GM21737 (cell line): ENCODE measurements around the gene ADGRD1.

Experiments
- ATAC-seq: cut with Tn5 transposase; IDR thresholded peaks from one replicate; pipeline ENCODE4 v1.9.1; 2021; ENCODE audit warnings: mild to moderate bottlenecking, moderate library complexity; ENCODE audit not compliant: unreplicated experiment

ADGRD1 gene

DNA sequence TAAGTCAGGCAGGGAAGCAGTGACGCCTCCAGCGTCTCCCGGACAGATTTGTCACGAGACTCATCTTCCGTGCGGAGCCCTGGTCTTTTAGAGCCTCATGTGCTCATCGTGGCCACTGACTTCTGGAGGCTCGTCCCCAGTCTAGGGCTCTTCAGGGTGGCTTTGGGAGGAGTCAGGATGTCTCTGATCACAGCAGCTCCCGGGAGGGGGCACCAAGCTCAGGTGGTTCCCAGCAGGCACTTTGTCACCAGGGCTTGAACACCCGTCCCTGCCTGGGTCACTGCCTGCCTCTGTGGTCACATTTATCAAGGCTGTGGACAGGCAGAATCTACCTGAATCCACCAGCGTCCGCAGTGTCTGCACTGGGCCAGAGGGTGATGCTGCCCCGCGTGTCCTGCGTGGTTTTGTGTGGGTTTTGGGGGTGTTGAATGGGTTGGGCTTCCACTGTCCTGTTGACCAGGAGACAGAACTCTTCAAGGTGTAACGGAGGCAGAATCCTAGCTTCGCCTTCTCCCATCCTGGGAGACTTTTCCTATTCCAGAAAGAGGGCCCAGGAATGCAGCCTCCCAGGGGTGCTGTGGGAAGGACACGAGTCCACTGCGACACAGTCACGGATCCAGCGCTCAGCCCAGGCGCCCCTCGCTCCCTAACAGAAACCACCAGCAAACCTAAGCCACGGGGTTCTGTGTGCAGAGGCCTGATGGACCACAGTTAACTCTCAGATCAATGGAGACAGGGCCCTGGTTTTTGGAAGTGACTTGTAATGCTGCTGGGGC is 132.3 kb downstream of the ADGRD1 start:
- ATAC-seq: no peak

DNA sequence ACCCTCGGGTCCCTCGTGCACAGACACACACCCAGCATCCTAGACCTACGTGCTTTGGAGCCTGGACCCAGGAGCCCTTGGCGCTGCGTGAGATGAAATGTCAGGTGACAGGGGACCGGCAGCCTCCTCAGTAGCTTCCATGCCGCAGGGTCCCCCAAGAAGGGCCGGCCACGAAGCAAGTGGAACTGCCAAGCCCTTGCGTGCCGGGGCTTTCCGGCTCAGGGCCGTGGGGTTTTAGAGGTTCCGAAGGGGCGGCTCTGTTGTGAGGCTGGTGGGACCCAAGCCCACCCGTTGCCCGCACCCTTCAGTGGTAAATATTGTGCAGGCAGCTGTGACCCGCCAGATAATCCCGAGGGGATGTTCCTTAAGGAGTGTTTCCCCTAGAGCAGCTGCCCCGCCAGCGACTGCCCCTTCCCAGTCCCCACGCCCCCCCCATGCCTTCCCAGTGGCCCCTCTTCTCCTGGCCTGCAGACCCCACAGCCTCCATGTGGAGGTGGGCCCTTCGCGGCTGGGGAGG is 133.7 kb downstream of the ADGRD1 start:
- no peak for ATAC-seq

DNA sequence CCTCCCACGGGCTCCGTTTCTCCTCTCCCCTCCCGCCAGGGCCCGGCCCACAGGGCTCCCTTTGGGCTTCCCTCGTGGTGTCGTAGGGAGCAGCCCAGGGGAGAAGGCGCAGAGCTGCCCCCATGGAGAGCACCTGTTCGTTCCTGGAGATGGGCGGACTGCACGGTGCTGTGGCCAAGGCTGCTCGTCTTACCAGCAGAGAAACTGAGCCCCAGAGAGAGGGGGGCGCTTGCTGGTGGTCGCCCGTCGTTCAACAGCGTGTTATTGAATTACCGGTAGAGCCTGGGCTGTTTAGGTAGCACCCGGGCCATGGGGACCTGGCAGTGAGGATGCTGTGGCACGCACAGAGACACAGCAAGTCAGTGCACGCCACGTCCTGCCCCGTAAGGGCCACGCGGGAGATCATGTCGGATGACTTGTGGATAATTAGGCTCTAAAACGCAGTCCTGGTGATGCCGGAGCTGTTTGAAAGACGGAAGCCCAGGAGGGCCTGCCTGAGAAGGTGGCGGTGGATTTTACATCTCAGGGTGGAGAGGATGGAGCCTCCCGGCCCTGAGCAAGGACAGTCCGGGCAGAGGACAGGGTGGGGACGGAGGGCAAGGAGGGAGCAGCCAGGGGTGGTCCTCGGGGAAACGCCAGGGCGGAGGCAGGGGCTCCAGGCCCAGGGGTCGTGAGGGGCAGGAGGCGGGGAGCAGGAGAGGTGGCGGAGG is 134.4 kb downstream of the ADGRD1 start:
- no peak for ATAC-seq

DNA sequence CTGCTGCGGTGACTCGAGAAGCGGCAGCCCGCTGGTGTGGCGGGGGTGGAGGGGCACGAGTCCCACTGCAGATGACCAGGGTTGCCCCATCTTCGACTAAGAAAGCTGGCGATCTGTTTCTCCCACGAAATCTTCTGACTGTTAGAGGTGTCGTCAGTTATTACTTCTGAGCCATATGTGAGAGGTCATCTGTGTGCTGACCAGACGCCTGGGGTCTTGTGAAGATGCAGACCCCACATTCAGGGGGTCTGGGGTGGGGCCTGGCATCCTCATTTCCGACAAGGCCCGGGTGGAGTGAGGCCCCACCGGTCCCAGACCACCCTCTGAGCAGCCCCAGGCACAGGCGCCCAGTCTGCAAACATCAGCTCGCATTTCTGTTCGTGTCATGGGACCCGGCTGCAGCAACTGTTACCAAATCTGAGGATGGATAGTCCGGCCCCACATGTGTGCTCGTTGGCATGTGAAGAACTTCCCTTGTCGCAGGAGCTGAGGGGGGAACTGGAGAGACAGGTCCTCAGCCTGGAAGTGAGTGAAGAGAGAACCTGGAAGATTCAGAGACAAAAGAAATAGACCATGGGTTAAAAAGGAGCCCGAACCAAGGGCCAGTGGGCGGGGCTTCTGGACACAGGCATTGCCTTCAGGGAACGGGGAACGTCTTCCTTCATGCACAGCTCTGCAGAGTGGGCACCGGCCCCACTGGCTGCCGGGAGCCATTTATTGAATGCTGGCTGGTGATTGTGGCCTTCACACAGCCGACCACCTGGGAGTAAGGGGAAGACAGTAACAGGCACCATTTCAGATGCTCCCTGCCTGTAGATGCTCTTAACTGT is 135.2 kb downstream of the ADGRD1 start:
- ATAC-seq: no peak

DNA sequence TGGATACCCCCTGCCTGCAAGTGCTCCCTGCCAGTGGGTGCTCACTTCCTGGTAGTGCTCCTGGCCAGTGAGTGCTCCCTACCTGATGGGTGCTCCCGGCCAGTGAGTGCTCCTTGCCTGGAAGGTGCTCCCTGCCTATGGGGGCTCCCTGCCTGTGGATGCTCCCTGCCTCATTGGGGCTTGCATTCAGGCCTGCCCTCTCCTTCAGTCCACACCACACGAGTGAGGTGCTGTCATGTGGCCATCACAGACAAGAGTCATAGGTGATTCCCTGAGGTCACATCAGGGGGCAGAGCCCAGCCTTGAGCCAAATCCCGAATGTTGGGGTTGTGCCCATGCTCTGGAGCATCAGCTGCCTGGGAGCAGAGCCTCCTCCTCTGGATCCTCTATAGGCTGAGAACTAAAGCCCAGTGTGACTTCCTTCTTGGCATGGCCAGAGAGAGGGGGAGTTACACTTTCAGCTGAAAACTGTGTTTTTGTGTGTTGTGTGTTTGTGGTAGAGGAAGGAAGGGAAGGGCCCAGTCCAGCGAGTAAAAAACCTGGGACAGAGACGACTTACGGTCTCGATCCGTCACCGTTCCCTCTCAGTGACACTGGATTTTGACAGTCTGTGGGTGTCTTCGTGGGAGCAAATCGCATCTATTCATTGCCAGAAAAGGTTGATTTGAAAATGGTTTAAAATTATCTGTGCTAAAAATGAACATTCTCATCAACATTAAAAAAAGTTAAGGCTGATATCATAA is 136.0 kb downstream of the ADGRD1 start:
- ATAC-seq: no peak

DNA sequence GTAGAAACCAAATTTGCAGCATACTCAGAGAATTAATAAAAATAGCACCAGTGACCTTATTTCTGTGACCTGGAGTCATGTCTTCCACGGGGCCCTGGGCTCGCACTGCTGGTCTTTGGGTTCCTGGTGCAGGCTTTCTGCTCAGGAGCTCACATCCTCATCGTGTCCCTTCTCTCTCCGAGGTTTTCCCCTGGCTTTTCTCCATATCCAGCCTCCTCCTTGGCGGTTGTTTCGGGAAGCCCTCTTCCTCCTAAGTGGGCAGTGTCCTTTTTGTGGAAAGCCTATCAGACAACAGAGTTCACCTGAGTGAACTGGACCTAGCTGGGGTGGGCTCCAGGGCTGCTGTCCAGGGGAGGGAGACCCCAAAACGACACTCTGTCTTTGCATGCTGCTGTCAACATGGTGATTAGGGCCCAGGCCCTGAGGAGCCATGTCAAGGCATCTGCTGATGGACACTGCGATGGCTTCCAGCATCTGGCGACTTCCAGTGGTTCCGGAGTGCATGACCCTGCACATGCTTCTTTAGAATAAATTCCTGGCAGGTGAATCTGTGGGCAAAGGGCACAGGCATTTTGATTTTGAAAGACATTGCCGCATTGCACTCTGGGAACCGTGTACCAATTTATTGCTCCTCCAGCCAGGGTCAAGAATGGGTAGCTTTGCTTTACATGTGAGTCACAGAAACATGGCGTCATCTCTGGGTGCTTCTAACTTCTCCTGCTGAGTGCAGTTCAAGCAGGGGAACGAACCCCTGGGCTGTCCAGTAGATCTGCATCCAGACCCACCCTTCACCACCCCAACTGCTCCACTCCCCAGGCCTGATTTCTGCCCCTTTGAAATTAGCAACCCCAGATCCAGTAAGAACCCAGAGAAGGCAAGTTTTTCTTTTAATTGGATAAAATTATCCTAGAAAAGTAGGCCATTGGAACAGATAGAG is 136.8 kb downstream of the ADGRD1 start:
- no peak for ATAC-seq

DNA sequence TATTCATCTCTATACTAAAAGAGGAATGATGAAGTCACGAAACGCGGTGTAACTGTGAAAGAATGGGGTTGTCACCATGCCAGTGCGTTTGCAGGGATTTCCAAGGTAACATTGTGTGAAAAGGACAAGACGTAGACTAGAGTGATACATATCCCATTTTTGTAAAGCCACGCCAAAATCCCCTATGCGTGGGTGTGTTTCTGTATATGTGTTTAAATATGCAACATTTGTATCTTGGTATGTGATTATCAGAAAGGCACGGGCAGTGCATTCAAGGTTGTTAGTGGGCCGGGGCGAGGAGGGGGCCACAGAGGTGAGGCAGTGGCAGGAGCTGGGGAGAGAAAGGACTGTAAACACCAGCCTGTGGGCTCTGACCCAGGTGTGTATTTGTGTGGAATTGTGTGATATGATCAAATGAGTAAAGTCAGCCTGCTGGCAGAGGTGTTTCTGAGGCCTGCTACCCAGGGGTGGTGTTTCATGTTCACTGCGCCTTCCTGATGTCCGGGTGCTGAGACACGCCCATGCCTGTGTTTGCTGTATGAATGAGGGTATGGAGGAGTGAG is 137.8 kb downstream of the ADGRD1 start:
- ATAC-seq: no peak

DNA sequence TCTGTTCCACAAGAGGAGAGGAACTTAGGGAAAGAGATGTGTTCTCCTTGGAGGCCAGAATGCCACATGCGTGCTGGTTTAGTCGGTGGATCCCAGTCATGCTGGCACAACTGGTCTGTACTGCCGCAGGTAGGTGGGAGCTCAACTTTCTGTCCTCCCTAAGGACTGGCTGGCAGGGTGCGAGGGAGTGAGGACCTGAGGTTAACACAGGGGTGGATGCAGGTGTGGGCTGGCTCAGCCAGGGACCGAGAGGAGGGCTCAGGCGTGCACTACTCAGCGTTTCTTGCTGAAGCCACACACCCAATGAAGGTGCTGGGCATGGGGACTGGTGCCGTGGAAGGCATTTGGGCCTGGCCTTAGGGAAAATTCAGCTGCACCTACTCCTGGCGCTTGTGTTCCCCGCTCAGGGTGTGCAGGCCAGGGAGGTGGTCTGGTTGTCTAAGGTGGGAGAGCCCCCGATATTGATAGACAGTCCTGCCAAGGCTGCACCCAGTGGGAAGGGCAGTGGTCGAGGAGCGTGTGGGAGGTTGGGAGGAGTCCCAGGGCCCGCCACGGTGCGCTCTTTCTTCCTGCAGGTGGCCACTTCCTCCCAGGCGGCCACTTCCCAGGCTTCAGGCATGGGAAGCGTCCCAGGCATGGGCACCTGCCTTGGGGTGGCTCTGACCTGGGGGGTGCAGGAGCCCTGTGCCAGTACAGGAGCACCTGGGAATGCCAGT is 138.4 kb downstream of the ADGRD1 start:
- no peak for ATAC-seq

DNA sequence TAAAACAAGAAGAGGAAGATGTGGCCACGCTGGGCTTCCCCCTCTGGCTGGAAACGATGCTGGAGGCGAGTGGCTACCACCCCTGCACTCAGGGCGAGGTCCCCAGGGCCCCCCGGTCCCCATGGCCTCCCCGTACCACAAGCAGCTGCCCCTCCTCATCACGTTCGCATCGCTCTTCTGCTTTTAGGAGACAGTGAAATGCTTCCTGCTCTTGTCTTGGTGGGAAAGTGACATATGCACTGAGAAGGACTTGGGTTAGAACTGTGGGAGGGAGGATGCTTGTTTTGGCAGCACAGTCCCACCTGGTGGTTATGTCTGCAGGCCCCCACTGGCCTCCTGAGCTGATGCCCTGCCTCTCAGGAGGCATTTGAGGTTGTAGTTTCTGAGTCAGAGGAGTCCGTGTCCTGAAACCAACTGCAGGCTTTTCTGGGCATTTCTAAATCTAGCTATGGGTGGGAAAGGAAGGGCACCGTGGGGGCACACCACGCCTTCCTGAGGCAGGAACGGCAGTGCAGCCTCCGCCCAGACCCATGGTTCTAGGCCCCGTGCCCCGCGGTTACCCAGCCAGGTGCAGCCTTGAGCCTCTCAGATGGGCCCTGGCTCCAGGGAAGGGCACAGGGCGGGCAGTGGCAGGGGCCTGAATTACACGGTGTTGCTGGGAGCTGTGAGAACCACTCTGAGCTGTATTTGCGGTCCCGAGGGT is 139.3 kb downstream of the ADGRD1 start:
- peak; percentile 68 for ATAC-seq

DNA sequence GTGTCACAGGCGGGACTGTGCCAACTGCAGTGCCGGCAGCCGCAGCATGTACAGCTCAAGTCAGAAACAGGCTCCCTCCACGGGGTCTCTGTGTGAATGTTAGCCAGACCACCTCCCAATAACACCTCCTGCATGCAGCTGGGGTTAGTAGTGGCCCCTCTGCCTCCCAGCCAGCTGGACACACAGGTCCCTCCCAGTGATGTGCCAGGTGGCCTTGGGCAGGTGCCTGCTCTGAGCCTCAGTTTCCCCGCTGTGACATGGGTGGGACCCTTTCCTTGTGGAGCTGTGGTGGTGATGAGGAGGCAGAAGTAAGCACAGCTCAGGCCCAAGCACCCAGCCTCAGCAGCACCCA is 139.9 kb downstream of the ADGRD1 start:
- no peak for ATAC-seq

DNA sequence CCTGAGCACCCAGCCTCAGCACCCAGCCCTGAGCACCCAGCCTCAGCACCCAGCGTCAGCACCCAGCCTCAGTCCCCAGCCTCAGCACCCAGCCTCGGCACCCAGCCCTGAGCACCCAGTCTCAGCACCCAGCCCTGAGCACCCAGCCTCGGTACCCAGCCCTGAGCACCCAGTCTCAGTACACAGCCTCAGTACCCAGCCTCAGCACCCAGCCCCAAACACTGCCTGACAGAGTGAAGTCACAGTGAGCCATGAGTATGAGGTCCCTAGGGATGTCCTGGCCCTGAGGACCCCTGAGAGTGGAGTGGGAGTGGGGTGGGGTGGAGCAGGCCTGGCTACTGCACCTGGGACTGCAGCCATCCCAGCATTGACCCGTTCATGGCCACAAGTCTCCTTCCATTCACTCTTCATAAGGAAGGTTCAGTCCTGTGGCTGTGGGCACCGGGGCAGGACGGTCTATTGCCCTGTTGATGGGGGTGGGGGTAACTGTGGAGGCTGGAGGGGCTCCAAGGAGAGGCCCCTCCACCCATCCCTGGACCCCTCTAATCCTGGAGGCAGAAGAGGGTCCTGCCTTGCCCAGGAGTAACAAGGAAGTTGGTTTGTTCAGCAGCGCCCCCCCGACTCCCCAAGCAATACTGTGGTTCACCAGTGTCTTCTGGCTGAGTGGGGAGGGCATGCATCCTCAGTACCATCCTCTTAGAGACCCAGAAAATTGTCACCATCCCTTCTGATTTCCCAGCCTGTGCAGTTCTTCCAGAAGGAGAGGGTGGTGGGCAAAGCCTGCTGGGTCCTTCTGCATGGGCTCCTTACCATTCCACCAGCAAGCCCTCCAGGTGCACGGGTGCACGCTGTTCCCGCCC is 140.5 kb downstream of the ADGRD1 start:
- ATAC-seq: no peak

DNA sequence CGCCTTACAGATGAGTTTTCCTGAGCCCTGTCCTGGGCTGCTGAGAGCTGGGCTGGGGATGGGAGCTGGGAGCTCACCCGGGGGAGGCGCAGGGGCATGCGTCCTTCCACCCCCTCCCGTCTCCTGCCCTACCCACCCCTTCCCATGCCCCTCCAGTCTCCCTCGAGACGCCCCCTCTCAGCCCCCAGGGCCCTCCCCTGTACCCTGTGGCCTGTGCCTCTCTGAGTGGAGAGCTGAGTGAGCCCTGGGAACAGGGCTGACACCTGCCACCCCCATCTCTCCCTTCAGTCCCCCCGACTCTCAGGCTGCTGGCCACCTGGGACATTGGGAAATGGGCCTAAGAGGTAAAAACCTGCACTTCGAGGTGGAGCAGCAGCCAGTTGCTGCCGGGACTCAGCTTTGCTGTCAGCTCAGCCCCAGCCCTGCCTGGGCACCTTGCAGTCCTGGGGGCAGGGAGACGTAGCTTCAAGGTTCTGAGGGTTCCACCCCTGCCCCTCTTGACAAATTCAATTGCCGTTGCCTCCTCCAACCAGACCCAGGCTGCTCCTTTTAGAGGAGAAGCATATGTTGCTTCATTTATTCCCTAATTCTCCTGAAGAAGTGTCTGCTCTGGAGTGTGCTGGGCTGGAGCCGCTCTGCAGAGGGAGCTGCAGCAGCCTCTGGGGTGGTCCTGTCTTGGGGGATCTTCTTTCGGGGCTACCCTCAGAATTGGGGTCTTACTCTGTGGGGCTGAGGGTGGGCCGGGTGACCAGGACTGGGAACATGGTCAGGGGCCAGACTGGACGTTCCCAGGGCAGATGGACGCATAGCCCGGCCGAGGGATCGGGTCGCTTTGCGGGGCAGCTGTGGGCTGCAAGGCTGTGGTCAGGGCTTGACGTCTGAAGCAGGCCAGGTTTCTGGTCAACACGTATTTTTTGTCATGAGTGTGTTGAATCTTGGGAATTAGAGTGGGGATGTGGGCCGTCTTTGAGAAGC is 141.4 kb downstream of the ADGRD1 start:
- no peak for ATAC-seq

DNA sequence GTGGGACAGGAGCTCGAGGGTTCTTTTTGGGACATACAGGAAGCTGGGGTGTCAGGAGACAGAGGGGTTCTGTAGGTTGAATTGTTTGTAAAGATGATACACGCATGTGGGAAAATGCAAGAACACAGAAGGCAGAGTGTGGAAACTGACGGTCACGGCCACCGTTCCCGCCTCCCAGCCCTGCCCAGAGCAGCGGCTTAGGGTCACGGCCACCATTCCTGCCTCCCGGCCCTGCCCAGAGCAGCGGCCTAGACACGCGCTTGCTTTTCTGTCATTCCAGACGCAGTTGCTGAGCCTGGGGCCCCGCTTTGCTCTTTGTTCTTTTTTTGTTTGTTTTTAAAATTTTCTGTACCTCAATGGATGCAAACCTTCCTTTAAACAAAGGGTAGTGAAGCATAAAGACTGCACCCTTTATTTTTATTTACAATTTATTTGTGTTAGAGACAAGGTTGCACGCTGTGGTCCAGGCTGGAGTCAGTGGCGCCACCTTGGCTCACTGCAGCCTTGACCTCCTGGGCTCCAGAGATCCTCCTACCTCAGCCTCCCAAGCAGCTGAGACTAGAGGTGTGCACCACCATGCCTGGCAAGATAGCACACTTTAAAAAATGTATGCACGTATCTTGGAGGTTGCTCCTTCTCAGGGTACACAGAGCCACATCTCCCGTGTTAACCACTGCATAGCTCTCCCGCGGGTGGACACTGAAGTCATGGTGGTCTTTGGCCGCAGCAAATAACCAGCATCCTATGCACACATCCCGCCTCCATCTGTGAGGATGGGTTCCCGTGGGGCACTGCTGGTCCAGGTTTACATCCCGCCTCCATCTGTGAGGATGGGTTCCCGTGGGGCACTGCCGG is 142.3 kb downstream of the ADGRD1 start:
- no peak for ATAC-seq

DNA sequence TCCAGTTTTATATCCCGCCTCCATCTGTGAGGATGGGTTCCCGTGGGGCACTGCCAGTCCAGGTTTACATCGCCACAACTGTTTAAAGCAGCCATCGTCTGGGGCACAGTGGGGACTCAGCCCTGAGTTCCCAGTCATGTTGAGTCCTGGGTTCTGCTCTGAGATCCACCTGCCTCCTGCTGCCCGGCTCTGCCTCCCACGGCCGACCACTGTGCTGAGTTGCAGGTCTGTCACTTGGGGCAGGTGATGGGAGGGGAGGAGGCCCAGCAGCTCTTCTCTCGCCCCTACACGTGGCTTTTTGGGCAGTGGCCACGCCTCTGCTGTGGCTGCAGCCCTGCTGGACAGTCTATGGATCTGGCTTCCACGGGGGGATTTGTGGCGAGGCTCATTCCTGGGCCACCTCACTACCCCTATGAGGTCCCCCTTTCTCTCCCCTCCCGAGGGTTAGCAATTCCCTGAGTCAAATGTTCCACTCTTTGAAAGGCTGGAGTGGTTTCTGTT is 143.0 kb downstream of the ADGRD1 start:
- no peak for ATAC-seq
